PC-3 (cell line): ENCODE measurements around the gene C22orf39. TPM values are rescaled to one million over a fixed set of nuclear protein-coding genes. Genes with fewer than 3 reads are reported as not detected.
A peak's percentile ranks its signal among the peaks of the same experiment; 100 is the strongest.

Source experiments
- ATAC-seq: fragments of 200-7000 bp; cut with Tn5 transposase; 2 replicates; pipeline ENCODE4 v1.9.1; 2020; ENCODE audit warnings: mild to moderate bottlenecking, moderate library complexity
- BruUV-seq: library from RNA; stranded (reverse); fragments of 400-500 nt; replicated peaks from 2 replicates; lab custom pipeline; 2021; lab: Mats Ljungman, UMichigan
- CTCF ChIA-PET: fragments of 300-600 bp; sonication (Branson Sonifier 250); formaldehyde crosslinking; loops from one replicate; lab custom pipeline; 2022; ENCODE audit warnings: antibody characterized with exemption; lab: Charles Lee
- POLR2A ChIA-PET: fragments of 300-600 bp; sonication (Branson Sonifier 250); formaldehyde crosslinking; loops from one replicate; lab custom pipeline; 2022; ENCODE audit warnings: antibody characterized with exemption; ENCODE audit not compliant: unreplicated experiment; lab: Charles Lee
- DNase-seq: peaks from one replicate; pipeline ENCODE4 v3.0.0-alpha.2; 2015
- H2AFZ ChIP-seq: fragments of 300-600 bp; sonication (generic); 2 replicates; pipeline ENCODE4 v1.6.0; 2016; ENCODE audit warnings: antibody characterized with exemption, low read length
- H3F3A ChIP-seq: fragments of 300-600 bp; sonication (generic); one replicate; pipeline ENCODE4 v1.6.0; 2017; ENCODE audit warnings: antibody characterized with exemption, low read length, control low read depth, mild to moderate bottlenecking; ENCODE audit not compliant: unreplicated experiment
- H3K27ac ChIP-seq: fragments of 300-600 bp; sonication (generic); 2 replicates; pipeline ENCODE4 v1.5.1; 2016; ENCODE audit warnings: mild to moderate bottlenecking, low read length
- H3K27me3 ChIP-seq: fragments of 300-600 bp; sonication (generic); 2 replicates; pipeline ENCODE4 v1.6.1; 2016; ENCODE audit warnings: low read length, mixed read lengths
- H3K36me3 ChIP-seq: fragments of 300-600 bp; sonication (generic); 2 replicates; pipeline ENCODE4 v1.6.1; 2016; ENCODE audit warnings: low read depth, mixed run types, low read length, mixed read lengths
- H3K4me1 ChIP-seq: fragments of 300-600 bp; sonication (generic); 2 replicates; pipeline ENCODE4 v1.5.1; 2016; ENCODE audit warnings: low read length; ENCODE audit not compliant: insufficient read depth
- H3K4me2 ChIP-seq: fragments of 300-600 bp; sonication (generic); 2 replicates; pipeline ENCODE4 v1.6.0; 2016; ENCODE audit warnings: low read length
- H3K4me3 ChIP-seq: fragments of 300-600 bp; sonication (generic); 2 replicates; pipeline ENCODE4 v1.5.1; 2016; ENCODE audit warnings: mild to moderate bottlenecking, low read length, mixed read lengths
- H3K79me2 ChIP-seq: fragments of 300-600 bp; sonication (generic); 2 replicates; pipeline ENCODE4 v1.6.1; 2017; ENCODE audit warnings: low read length, mixed read lengths
- H3K9ac ChIP-seq: fragments of 300-600 bp; sonication (generic); 2 replicates; pipeline ENCODE4 v1.6.0; 2016; ENCODE audit warnings: mild to moderate bottlenecking, low read length
- H3K9me2 ChIP-seq: fragments of 300-600 bp; sonication (generic); replicated peaks from 2 replicates; pipeline ENCODE4 v1.6.1; 2016; ENCODE audit warnings: mixed run types, low read length, mixed read lengths
- H3K9me3 ChIP-seq: fragments of 300-600 bp; sonication (generic); 2 replicates; pipeline ENCODE4 v1.6.1; 2016; ENCODE audit warnings: low read length, mixed read lengths
- H4K20me1 ChIP-seq: fragments of 300-600 bp; sonication (generic); 2 replicates; pipeline ENCODE4 v1.6.1; 2016; ENCODE audit warnings: low read length, mixed read lengths
- CTCF ChIP-seq: fragments of 300-600 bp; sonication (generic); conservative IDR thresholded peaks from 2 replicates; pipeline ENCODE4 v1.5.1; 2017; ENCODE audit warnings: antibody characterized with exemption, low read depth, mild to moderate bottlenecking, low read length
- EZH2 ChIP-seq: fragments of 300-600 bp; sonication (generic); IDR thresholded peaks from one replicate; pipeline ENCODE4 v1.6.1; 2017; ENCODE audit warnings: antibody characterized with exemption, mild to moderate bottlenecking, low read length; ENCODE audit not compliant: unreplicated experiment
- EZH2phosphoT487 ChIP-seq: fragments of 300-600 bp; sonication (generic); IDR thresholded peaks from 2 replicates; pipeline ENCODE4 v1.6.1; 2018; ENCODE audit warnings: mild to moderate bottlenecking, antibody characterized with exemption, low read length, borderline replicate concordance
- intact Hi-C: fragments of 100-400 bp; cut with micrococcal nuclease; formaldehyde crosslinking; loops from 2 replicates; pipeline ENCODE4 v1.9.0; 2023
- total RNA-seq: library from RNA; depleted of rRNA; stranded (reverse); fragments of >200 nt; gene quantifications from 2 replicates; pipeline ENCODE4 v1.2.3, GENCODE V29; 2014

C22orf39 gene
- total RNA-seq, 1 experiment from 2014 or later = 25.0 TPM

GRCh38 chr22:19473578-19473977, 26.1 kb upstream of the C22orf39 start:
- no peak overlapping the region for H3K4me2 ChIP-seq
- intact Hi-C loops = no loop called here
- ATAC-seq = peak; percentile 43
- no peak overlapping the region for H3K4me3 ChIP-seq
- BruUV-seq = no TSS peak
- H3K27ac ChIP-seq = no peak overlapping the region
- no peak overlapping the region for H2AFZ ChIP-seq
- no peak overlapping the region for H3K9ac ChIP-seq
- H3K79me2 ChIP-seq = peaks cover 59% of the 10 kb centered on the region
- H3K4me1 ChIP-seq = peaks cover 6% of the 10 kb centered on the region
- DNase-seq = no peak
- CTCF ChIA-PET = no interaction called here
- TF ChIP-seq EZH2phosphoT487 = no peak
- no peak; the same call in 1 of the 2 replicates for TF ChIP-seq CTCF
- TF ChIP-seq EZH2 = no peak
- H3F3A ChIP-seq = no peaks in the 10 kb centered on the region
- POLR2A ChIA-PET = no interaction called here
- H3K9me2 ChIP-seq = no peaks in the 10 kb centered on the region
- no peaks in the 10 kb centered on the region for H3K9me3 ChIP-seq
- peaks cover 45% of the 10 kb centered on the region for H3K36me3 ChIP-seq
- peaks cover 28% of the 10 kb centered on the region for H4K20me1 ChIP-seq
- no peaks in the 10 kb centered on the region for H3K27me3 ChIP-seq

- Histone ChIP-seq H3K9me2 (no peaks in the 10 kb centered on the region), H3F3A (no peaks in the 10 kb centered on the region), H4K20me1 (peaks cover 17% of the 10 kb centered on the region), H3K4me1 (peaks cover 3% of the 10 kb centered on the region), H3K9ac (no peak overlapping the region), H2AFZ (no peak overlapping the region), H3K36me3 (peaks cover 58% of the 10 kb centered on the region), H3K79me2 (peaks cover 45% of the 10 kb centered on the region), H3K4me3 (no peak overlapping the region), H3K27me3 (no peaks in the 10 kb centered on the region), H3K9me3 (no peaks in the 10 kb centered on the region), H3K4me2 (no peak overlapping the region), H3K27ac (no peak overlapping the region)
- DNase-seq = no peak
- ChIA-PET CTCF (no interaction called here), POLR2A (no interaction called here)
- BruUV-seq = no TSS peak
- TF ChIP-seq CTCF = no peak
- no peak for ATAC-seq
- intact Hi-C loops = no loop called here
Measured at GRCh38 chr22:19472233-19472632, 24.7 kb upstream of the C22orf39 start.

GRCh38 chr22:19471572-19471971, 24.1 kb upstream of the C22orf39 start:
- Histone ChIP-seq H3K9ac (no peak overlapping the region), H3K27ac (no peak overlapping the region), H3K9me3 (no peaks in the 10 kb centered on the region), H3K4me3 (no peak overlapping the region), H3K27me3 (no peaks in the 10 kb centered on the region), H4K20me1 (peaks cover 14% of the 10 kb centered on the region), H3K9me2 (no peaks in the 10 kb centered on the region), H2AFZ (no peak overlapping the region), H3K36me3 (peaks cover 64% of the 10 kb centered on the region), H3K79me2 (peaks cover 40% of the 10 kb centered on the region), H3F3A (no peaks in the 10 kb centered on the region), H3K4me1 (no peaks in the 10 kb centered on the region), H3K4me2 (no peak overlapping the region)
- CTCF ChIA-PET = no interaction called here
- intact Hi-C loops = no loop called here
- no TSS peak for BruUV-seq
- TF ChIP-seq EZH2 (no peak), CTCF (no peak), EZH2phosphoT487 (no peak)
- DNase-seq (no peak), ATAC-seq (no peak)
- POLR2A ChIA-PET = no interaction called here
